G401 (cell line): ENCODE results near the gene TRIM72. TPM values are rescaled to one million over a fixed set of nuclear protein-coding genes. Genes with fewer than 3 reads are reported as not detected.
"Not testable (repeated sequence)": the region's sequence is repeated elsewhere in the genome, so short reads cannot be mapped to it uniquely, and the experiment has no call there.

Experiments used
- DNase-seq: peaks from one replicate; pipeline ENCODE4 v3.0.0-alpha.2; 2015; ENCODE audit warnings: low spot score
- in situ Hi-C: cut with HindIII; loops from 2 replicates; pipeline ENCODE4 v1.10.0; 2016; ENCODE audit warnings: low sequenced_read_pairs, mixed read lengths
- total RNA-seq: library from RNA; depleted of rRNA; stranded (reverse); fragments of >200 nt; shearing (Covaris generic); gene quantifications from 2 replicates; pipeline ENCODE4 v1.2.3, GENCODE V29; 2014; rRNA removed

The TRIM72 gene
- total RNA-seq, 1 experiment from 2014 or later, result not detected

GRCh38 chr16:31271621-31272190 is 57.8 kb downstream of the TRIM72 start:
- DNase-seq, result no peak
- in situ Hi-C loops, result no loop called here

GRCh38 chr16:31273187-31273586 is 59.3 kb downstream of the TRIM72 start:
- no peak for DNase-seq
- in situ Hi-C loops, result no loop called here

GRCh38 chr16:31273676-31274075 is 59.8 kb downstream of the TRIM72 start:
- peak; percentile 99 for DNase-seq
- in situ Hi-C loops, result no loop called here

- in situ Hi-C loops, result no loop called here
- DNase-seq, result peak; percentile 81
Observed at GRCh38 chr16:31274831-31275816, 61.2 kb downstream of the TRIM72 start.

- DNase-seq, result no peak
- in situ Hi-C loops, result no loop called here
Observed at GRCh38 chr16:31276600-31276999, 62.7 kb downstream of the TRIM72 start.

GRCh38 chr16:31277659-31278260 is 63.8 kb downstream of the TRIM72 start:
- in situ Hi-C loops, result no loop called here
- no peak for DNase-seq

GRCh38 chr16:31278853-31279252 is 64.9 kb downstream of the TRIM72 start:
- in situ Hi-C loops, DNase-seq: not testable (repeated sequence)

Other genes starting within 250 kb of the TRIM72 start
- gene HSD3B7, start 228.9 kb upstream of the TRIM72 start, total RNA-seq, result 21.7 and 23.6 TPM in 2 replicates
- gene STX1B, start 203.5 kb upstream of the TRIM72 start, total RNA-seq, result 0.37 and 5.4 TPM in 2 replicates
- gene STX4, start 180.6 kb upstream of the TRIM72 start, total RNA-seq, result 54.0 and 54.8 TPM in 2 replicates
- 27.9 and 52.0 TPM in 2 replicates for gene ZNF668, start 139.9 kb upstream of the TRIM72 start, total RNA-seq
- 12.0 and 21.2 TPM in 2 replicates for gene ZNF646, start 139.7 kb upstream of the TRIM72 start, total RNA-seq
- 0.44 and 2.8 TPM in 2 replicates for gene PRSS53, start 125.2 kb upstream of the TRIM72 start, total RNA-seq
- 121 and 129 TPM in 2 replicates for gene VKORC1, start 119.3 kb upstream of the TRIM72 start, total RNA-seq
- gene BCKDK, start 105.7 kb upstream of the TRIM72 start, total RNA-seq, result 52.5 and 55.3 TPM in 2 replicates
- 86.9 and 88.7 TPM in 2 replicates for gene KAT8, start 96.5 kb upstream of the TRIM72 start, total RNA-seq
- 4.6 TPM in 1 of 2 replicates, not detected in the other for gene PRSS8, start 78.4 kb upstream of the TRIM72 start, total RNA-seq
- gene PRSS36, start 64.1 kb upstream of the TRIM72 start, total RNA-seq, result 0.06 TPM in 1 of 2 replicates, not detected in the other
- 40.7 and 70.0 TPM in 2 replicates for gene FUS, start 34.0 kb upstream of the TRIM72 start, total RNA-seq
- 17.2 and 27.2 TPM in 2 replicates for gene PYCARD, start 11.4 kb upstream of the TRIM72 start, total RNA-seq
- gene PYDC1, start 3.0 kb downstream of the TRIM72 start, total RNA-seq, result not detected in 2 replicates
- gene ITGAM, start 45.9 kb downstream of the TRIM72 start, total RNA-seq, result 0.27 and 3.1 TPM in 2 replicates
- gene ITGAX, start 141.1 kb downstream of the TRIM72 start, total RNA-seq, result 0.03 TPM in 1 of 2 replicates, not detected in the other
- gene ITGAD, start 179.2 kb downstream of the TRIM72 start, total RNA-seq, result not detected in 2 replicates
- not detected in 2 replicates for gene COX6A2, start 214.2 kb downstream of the TRIM72 start, total RNA-seq
- gene ZNF843, start 228.7 kb downstream of the TRIM72 start, total RNA-seq, result 0.03 and 0.55 TPM in 2 replicates
- 7.6 and 12.2 TPM in 2 replicates for gene ARMC5, start 245.4 kb downstream of the TRIM72 start, total RNA-seq